GM12874 (cell line): Measurements from ENCODE around the gene BORA.

Experiments used
- TF ChIP-seq, protein P1 (sequence below): IDR thresholded peaks from 2 replicates; pipeline ENCODE4 v1.5.1; 2011; ENCODE audit warnings: low read depth, mild to moderate bottlenecking, control low read depth, low read length, moderate library complexity; ENCODE audit not compliant: insufficient read depth

BORA gene

GRCh38 chr13:72727417-72728289, at the start of gene BORA, which contains the start of gene MZT1:
TSS of gene BORA (plus strand) at chr13:72727923. CDS start at chr13:72728941, 1,018 bp downstream.
TSS of gene MZT1 (minus strand) at chr13:72727629. CDS start at chr13:72727602, 27 bp downstream.
- TF ChIP-seq, protein P1, sequence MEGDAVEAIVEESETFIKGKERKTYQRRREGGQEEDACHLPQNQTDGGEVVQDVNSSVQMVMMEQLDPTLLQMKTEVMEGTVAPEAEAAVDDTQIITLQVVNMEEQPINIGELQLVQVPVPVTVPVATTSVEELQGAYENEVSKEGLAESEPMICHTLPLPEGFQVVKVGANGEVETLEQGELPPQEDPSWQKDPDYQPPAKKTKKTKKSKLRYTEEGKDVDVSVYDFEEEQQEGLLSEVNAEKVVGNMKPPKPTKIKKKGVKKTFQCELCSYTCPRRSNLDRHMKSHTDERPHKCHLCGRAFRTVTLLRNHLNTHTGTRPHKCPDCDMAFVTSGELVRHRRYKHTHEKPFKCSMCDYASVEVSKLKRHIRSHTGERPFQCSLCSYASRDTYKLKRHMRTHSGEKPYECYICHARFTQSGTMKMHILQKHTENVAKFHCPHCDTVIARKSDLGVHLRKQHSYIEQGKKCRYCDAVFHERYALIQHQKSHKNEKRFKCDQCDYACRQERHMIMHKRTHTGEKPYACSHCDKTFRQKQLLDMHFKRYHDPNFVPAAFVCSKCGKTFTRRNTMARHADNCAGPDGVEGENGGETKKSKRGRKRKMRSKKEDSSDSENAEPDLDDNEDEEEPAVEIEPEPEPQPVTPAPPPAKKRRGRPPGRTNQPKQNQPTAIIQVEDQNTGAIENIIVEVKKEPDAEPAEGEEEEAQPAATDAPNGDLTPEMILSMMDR, result no peak

DNA sequence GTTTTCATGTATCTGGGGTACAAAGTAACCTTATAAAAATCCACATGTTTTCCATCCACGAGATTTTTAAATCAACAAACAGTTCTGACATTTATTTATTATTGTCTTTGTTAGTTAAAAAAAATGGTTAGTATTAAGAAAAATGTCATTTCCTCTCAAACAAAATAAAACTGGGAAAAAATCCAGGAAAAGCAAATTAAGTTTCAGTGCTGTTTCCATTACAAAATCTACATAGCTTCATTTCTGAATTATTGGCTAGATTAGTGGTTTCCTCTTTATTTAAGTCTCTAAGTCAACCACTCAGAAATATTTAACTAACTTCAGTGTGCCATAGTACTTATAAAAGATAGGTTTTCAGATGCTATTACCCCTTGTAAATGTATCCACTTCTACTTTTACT, 49.4 kb upstream of the BORA start:
- TF ChIP-seq, protein P1, result no peak

- TF ChIP-seq, protein P1, result no peak
Observed at GRCh38 chr13:72680353-72680752, 47.4 kb upstream of the BORA start.

DNA sequence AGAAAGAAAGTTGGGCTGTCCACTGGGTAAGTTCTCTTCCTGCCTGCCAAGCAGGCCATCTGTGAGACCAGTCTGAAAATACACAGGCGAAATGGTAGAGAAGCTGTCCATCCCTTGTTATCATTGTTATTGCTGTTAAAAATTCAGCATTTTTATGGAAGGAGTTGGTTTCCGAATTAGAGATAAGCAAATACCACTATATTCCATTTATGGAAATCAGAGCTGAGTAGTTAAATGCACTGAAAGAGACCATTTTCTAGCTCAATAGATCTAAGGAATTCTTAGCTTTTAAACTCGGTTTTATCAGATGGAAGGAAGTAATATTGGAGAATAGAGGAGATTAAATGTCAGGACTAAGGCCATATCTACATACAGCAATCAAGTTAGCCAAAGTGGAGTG, 41.0 kb upstream of the BORA start:
- TF ChIP-seq, protein P1, result no peak

- TF ChIP-seq, protein P1, result no peak
Observed at GRCh38 chr13:72689181-72689696, 38.5 kb upstream of the BORA start.

GRCh38 chr13:72692884-72693514, 34.7 kb upstream of the BORA start:
- TF ChIP-seq, protein P1, result no peak

GRCh38 chr13:72693832-72694231, 33.9 kb upstream of the BORA start:
- TF ChIP-seq, protein P1, result no peak
